Pancreas (tissue), 10 donors: ENCODE results near the gene TAC4. TPM values are rescaled to one million over a fixed set of nuclear protein-coding genes. Genes with fewer than 3 reads are reported as not detected.

Experiments used
- ATAC-seq, 4 donors: fragments of 200-7000 bp; cut with Tn5 transposase; one replicate each; pipeline versions ENCODE4 v1.8.0 to v1.9.1; 2020; ENCODE audit warnings: mild to moderate bottlenecking in 4 of 4, moderate library complexity in 4 of 4
- DNase-seq, 6 donors: peaks; one replicate each; pipeline ENCODE4 v3.0.0-alpha.2; 2020
- FAIRE-seq: peaks from 2 replicates; lab custom pipeline; 2012; peaks lifted over from hg19 to GRCh38; lab: Jason Lieb, UNC
- H3K27ac ChIP-seq, 4 donors: fragments of 200-600 bp; sonication (generic); 1 replicate in 3 of 4; 2 replicates in 1 of 4; pipeline versions ENCODE4 v1.5.0 to v1.8.0; 2020
- H3K27me3 ChIP-seq, 4 donors: fragments of 200-600 bp; one replicate each; pipeline ENCODE4 v1.8.0; 2021
- H3K36me3 ChIP-seq, 3 donors: fragments of 200-600 bp; sonication (generic) in 1 of 3; one replicate each; pipeline versions ENCODE4 v1.5.0 to v1.8.0; 2020 to 2021
- H3K4me1 ChIP-seq, 3 donors: fragments of 200-600 bp; one replicate each; pipeline ENCODE4 v1.8.0; 2021
- H3K4me3 ChIP-seq, 4 donors: fragments of 200-600 bp; sonication (generic) in 2 of 4; one replicate each; pipeline versions ENCODE4 v1.5.0 to v1.8.0; 2020 to 2021
- H3K9me3 ChIP-seq, 4 donors: fragments of 200-600 bp; one replicate each; pipeline ENCODE4 v1.8.0; 2021
- WGBS, 2 donors: extraction: QIAGEN DNeasy Blood & Tissue Kit; methylation state at CpG; one replicate each; pipeline ENCODE4 v1.1.7; 2013; 5-methylcytosine and 5-hydroxymethylcytosine counted together
- intact Hi-C, 3 donors: fragments of 100-400 bp; cut with DNase I; formaldehyde crosslinking; loops; one replicate each; pipeline versions ENCODE4 v1.11.1 to v1.14.2; 2022
- polyA plus RNA-seq, 2 donors: library from polyadenylated mRNA; stranded (reverse); fragments of 200-250 nt; gene quantifications; one replicate each; pipeline ENCODE4 v1.2.3, GENCODE V29; 2013
- total RNA-seq, 6 donors: library from RNA; stranded (reverse); fragmentation: NEBNext Ultra II Directional in 4 of 6; extraction: Animal tissue kit (Norgen Biotek cat#: 25700) in 4 of 6; gene quantifications; one replicate each; pipeline versions ENCODE4 v1.2.1 to v1.2.4, GENCODE V29; 2021 to 2023
- TF ChIP-seq, protein P1 (sequence below), 4 donors: fragments of 200-600 bp; sonication (generic) in 3 of 4; IDR thresholded peaks; one replicate each; pipeline versions ENCODE4 v1.5.0 to v1.8.0; 2021; ENCODE audit warnings: antibody characterized with exemption in 4 of 4
- donor health status: healthy with polysubstance abuse.
- donor health status: DM: no; HTN: no; CAD: no; lungs with moderate emphysema.
- donor health status: DM: no; HTN: no; CAD: no.
- donor health status: control.
- donor health status: control.
- donor health status: Bipolar disorder and iron deficiency.
- donor health status: DM: yes; HTN: yes; CAD: no.
- donor health status: DM: no; HTN: no; CAD: no.
- donor health status: DM: no; HTN: no; CAD: no.
- donor health status: DM: yes; HTN: yes; CAD: no.

Gene TAC4
- total and polyA plus RNA-seq, 8 donors = not detected

DNA sequence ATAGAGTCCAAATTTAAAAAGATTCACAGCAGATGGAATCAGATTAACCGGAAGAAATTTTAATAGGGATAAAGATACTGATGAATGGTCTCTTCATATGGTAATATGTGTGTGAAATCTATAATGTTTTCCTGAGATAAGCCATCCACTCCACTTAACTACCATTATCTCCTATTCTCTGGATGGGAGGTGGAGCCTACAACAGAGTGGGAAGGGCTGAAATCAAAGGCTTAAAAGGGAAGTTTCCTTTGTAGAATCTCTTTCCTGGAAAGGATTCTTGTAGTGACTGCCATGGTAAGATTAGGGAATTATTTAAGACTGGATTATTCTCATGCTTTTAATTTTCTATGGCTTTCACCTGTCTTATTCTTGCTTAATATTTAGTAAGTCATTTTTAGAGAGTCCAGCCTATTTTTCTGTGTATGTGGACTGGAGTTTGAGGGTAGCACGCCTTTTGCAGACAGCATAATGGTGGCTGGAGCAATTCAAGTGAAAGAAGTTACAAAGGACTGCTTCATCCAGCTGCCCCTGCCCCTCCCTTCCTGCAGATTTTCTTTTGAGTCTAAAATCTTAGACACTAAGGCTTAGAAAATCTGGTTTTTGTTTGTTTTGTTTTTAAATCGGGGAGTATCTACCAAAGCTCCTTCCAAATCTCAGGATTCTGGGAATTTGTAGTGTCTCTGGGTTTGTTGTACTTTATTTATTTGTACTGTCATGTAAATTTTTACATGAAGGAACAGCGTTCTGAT lies 32.9 kb downstream of the TAC4 start:
- FAIRE-seq (no peak), DNase-seq (no peak), ATAC-seq (no peak)
- TF ChIP-seq, protein P1, sequence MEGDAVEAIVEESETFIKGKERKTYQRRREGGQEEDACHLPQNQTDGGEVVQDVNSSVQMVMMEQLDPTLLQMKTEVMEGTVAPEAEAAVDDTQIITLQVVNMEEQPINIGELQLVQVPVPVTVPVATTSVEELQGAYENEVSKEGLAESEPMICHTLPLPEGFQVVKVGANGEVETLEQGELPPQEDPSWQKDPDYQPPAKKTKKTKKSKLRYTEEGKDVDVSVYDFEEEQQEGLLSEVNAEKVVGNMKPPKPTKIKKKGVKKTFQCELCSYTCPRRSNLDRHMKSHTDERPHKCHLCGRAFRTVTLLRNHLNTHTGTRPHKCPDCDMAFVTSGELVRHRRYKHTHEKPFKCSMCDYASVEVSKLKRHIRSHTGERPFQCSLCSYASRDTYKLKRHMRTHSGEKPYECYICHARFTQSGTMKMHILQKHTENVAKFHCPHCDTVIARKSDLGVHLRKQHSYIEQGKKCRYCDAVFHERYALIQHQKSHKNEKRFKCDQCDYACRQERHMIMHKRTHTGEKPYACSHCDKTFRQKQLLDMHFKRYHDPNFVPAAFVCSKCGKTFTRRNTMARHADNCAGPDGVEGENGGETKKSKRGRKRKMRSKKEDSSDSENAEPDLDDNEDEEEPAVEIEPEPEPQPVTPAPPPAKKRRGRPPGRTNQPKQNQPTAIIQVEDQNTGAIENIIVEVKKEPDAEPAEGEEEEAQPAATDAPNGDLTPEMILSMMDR (IDR thresholded peaks at IDR 0.05) = no peak
- H3K4me1 ChIP-seq = peaks cover 0 to 4% (median 4%) of the 10 kb centered on the region in 3 donors
- no peak overlapping the region for H3K4me3 ChIP-seq
- H3K36me3 ChIP-seq = peaks cover 0 to 39% (median 6%) of the 10 kb centered on the region in 3 donors
- whole genome bisulfite sequencing, 2 donors = 76 to 85% methylated on average over 4 of the region's 4 CpGs
- no peaks in the 10 kb centered on the region for H3K27me3 ChIP-seq
- intact Hi-C loops = no loop called here
- H3K27ac ChIP-seq = peak overlapping the region in 2 of 4 donors; percentile 23 to 48
- H3K9me3 ChIP-seq = no peaks in the 10 kb centered on the region

DNA sequence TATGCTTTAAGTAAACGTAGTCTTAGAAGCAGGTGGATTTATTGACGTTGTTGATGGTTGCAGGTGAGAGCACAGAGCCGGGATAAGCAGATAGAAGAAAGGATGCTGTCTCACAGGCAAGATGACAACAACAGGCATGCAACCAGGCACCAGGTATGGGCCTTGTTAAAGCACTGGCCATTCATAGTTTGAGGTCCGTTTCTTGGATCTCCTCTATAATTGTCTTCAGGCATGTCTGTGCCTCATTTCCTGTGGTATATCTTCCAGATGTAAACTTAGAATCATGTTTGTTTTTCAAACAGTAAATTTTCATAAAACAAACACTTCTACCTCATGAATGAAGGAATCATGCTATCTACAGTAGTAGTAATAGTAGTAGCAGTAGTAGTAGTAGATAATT lies 38.8 kb downstream of the TAC4 start:
- Histone ChIP-seq H3K9me3 (no peaks in the 10 kb centered on the region), H3K4me1 (peaks cover 0 to 4% (median 0%) of the 10 kb centered on the region in 3 donors), H3K27me3 (no peaks in the 10 kb centered on the region), H3K4me3 (no peak overlapping the region), H3K36me3 (peaks cover 0 to 41% (median 4%) of the 10 kb centered on the region in 3 donors), H3K27ac (no peak overlapping the region)
- ATAC-seq = no peak
- TF ChIP-seq, protein P1 (IDR thresholded peaks at IDR 0.05) = no peak
- WGBS, 2 donors = 53 to 55% methylated on average over 4 of the region's 4 CpGs
- intact Hi-C loops = no loop called here
- no peak for DNase-seq
- FAIRE-seq = no peak

DNA sequence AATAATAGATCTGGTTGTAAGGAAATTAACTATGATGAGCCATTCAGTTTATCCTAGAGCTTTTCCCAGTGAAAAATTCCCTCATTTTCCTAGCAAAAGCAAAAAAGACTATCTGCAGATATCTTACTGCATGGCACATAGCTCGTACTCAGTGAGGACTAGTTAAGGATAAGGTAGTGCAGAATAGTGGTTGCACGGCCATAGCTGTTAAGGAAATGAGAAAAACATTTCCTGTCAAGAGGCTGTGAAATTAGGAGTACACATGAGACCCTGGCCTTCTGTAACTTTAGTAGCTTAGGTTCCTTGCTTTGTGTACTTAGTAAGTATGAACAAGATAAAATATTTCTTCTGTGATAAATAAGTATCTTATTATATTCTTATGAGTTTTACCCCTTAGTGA lies 49.1 kb downstream of the TAC4 start:
- 53 to 63% methylated on average over 2 of the region's 2 CpGs for WGBS, 2 donors
- no peaks in the 10 kb centered on the region for H3K27me3 ChIP-seq

DNA sequence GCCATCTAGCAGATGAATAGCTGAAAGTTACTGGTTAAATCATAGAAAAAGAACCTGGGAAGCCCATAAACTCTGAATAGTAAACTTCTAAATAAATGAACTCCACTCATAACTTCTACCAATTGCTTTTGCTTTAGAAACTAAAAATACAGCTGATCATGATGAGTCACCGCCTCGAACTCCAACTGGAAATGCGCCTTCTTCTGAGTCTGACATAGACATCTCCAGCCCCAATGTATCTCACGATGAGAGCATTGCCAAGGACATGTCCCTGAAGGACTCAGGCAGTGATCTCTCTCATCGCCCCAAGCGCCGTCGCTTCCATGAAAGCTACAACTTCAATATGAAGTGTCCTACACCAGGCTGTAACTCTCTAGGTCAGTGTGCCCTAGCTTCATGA lies 49.7 kb downstream of the TAC4 start:
- TF ChIP-seq, protein P1 (IDR thresholded peaks at IDR 0.05) = no peak
- no peaks in the 10 kb centered on the region for H3K9me3 ChIP-seq
- DNase-seq (no peak), ATAC-seq (no peak), FAIRE-seq (no peak)
- WGBS, 2 donors = 84 to 89% methylated on average over 8 of the region's 8 CpGs
- no peak overlapping the region for H3K27ac ChIP-seq
- intact Hi-C loops = no loop called here
- no peaks in the 10 kb centered on the region for H3K27me3 ChIP-seq
- H3K4me1 ChIP-seq = no peaks in the 10 kb centered on the region
- no peak overlapping the region for H3K4me3 ChIP-seq
- peaks cover 0 to 47% (median 24%) of the 10 kb centered on the region in 3 donors for H3K36me3 ChIP-seq

More for the DNA sequence above, 49.1 kb downstream of the TAC4 start:
- TF ChIP-seq, protein P1 (IDR thresholded peaks at IDR 0.05) = no peak
- H3K36me3 ChIP-seq = peaks cover 0 to 45% (median 20%) of the 10 kb centered on the region in 3 donors
- H3K4me1 ChIP-seq = no peaks in the 10 kb centered on the region
- no peak for FAIRE-seq
- ATAC-seq = no peak
- DNase-seq = no peak
- intact Hi-C loops = no loop called here
- H3K27ac ChIP-seq = no peak overlapping the region
- H3K9me3 ChIP-seq = no peaks in the 10 kb centered on the region
- no peak overlapping the region for H3K4me3 ChIP-seq

DNA sequence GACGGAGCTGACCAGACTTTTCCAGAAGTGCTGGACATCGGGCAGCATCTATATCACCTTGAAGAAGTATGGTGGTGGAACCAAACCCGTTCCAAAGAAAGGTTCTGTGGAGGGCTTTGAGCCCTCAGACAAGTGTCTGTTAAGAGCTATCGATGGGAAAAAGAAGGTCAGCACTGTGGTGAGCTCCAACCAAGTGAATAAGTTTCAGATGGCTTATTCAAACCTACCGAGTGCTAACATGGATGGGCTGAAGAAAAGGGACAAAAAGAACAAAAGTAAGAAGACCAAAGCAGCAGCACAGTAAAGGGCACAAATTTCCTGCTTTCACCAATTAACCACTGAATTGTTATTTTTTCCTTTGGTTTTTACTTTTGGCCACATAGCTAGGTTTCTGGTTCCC lies 52.5 kb downstream of the TAC4 start:
- ATAC-seq (no peak), FAIRE-seq (no peak), DNase-seq (no peak)
- 79 to 85% methylated on average over 5 of the region's 5 CpGs for WGBS, 2 donors
- H3K27me3 ChIP-seq = no peaks in the 10 kb centered on the region
- TF ChIP-seq, protein P1 (IDR thresholded peaks at IDR 0.05) = no peak
- H3K9me3 ChIP-seq = no peaks in the 10 kb centered on the region
- peaks cover 0 to 2% (median 1%) of the 10 kb centered on the region in 3 donors for H3K4me1 ChIP-seq
- no peak overlapping the region for H3K4me3 ChIP-seq
- intact Hi-C loops = no loop called here
- H3K36me3 ChIP-seq = peaks cover 0 to 61% (median 19%) of the 10 kb centered on the region in 3 donors
- no peak overlapping the region for H3K27ac ChIP-seq
